GM19043 (cell line): ENCODE results near the gene WNT5A.

ENCODE experiments used
- ATAC-seq: cut with Tn5 transposase; IDR thresholded peaks from one replicate; pipeline ENCODE4 v1.9.1; 2021; ENCODE audit warnings: low read depth; ENCODE audit not compliant: unreplicated experiment

WNT5A gene

DNA sequence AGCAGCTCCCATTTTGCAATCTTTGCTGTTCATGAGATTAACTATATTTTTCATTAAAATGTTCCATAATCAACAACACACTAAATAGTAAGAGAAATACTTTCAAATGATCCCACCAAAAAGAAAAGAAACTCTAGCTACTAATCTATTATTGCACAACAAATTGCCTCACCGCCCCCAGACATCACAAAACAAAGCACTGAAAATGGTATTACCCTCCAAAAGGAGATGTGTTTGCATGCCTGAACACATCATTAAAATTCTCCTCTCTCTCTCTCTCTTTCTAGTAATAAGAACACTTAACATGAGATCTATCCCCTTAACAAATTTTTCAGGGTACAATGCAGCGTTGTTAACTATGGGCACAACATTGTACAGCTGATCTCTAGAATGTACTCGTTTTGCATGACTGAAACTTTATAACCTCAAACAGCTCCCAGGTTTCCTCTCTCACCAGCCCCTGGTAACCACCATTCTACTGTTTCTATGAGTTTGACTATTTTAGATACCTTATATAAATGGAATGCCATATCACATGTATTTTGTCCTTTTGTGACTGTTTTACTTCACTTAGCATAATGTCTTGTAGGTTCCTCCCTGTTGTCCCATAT lies 33.1 kb downstream of the WNT5A start:
- ATAC-seq, result no peak

DNA sequence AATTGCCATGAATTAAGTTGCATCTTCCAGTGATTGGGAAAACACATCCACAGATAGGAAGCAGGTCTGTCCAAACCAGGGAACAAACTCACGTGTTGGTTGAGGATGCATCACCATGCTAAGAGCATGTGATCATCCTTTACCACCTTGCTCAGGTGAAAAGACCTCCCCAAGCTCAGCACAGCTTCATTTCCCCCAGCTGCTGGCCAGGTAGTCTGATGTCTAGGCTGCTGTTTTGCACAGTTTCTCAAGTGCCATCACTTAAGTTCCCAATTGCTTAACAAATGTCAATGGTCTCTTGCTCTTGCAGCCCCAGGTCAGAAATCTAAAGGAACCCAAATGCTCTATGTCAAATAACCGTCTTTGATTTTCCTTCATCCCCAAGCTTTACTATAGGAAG lies 34.2 kb downstream of the WNT5A start:
- ATAC-seq, result no peak

DNA sequence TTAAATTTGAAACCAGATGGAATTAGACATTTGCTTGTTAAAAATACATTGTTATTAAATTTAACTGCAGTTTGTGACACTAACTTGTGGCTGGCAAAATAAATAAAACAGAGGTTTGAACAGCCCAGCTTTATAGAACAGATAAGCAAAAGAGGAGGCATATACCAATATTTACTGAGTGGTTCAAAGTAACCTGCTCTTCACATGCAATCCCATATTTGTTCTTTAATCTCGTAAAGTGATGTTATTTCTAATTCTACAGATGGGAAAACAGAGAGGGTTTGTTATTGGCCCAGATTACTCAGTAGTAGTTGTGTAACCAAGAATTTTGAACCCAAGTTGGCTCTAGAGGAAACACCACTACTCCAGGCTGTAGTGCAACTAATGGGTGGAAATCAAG lies 37.6 kb downstream of the WNT5A start:
- no peak for ATAC-seq

DNA sequence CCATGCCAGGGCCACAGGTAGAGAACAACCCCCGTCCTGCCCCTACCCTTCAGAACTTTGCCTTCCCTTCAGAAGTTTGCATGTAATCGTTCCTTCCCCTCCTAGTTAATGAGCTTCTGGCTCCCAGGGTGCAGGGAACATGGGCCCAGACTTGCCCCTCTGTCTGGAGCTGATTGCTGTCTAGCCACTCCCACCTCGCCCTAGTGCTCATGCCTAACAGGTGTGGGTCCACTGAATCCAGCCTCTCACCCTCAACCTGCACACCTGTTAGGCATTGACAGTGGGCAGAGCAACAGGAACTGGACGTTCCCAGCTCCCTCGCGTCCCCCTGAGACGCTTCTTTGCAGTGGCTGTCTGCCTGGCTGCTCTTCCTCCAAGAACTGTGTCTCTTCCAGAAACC lies 40.3 kb downstream of the WNT5A start:
- no peak for ATAC-seq

DNA sequence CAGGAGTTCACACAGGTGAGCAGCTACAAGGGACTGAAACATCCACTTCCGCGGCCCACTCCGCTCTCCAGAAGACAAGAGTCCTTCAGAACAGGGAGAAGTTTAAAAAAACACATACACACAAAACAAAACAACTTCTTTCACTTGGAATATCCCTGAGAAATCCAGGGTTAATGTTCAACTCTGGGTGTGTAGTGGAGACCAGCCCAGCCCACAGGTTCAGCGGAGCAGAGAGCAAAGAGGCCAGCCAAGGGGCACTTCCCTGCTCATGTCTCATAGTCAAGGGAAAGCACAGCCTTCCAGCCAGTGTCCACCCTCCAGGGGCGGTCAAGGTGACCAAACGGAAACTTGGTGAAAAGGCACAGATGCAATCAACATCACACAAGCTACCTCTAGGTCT lies 41.6 kb downstream of the WNT5A start:
- ATAC-seq, result no peak

DNA sequence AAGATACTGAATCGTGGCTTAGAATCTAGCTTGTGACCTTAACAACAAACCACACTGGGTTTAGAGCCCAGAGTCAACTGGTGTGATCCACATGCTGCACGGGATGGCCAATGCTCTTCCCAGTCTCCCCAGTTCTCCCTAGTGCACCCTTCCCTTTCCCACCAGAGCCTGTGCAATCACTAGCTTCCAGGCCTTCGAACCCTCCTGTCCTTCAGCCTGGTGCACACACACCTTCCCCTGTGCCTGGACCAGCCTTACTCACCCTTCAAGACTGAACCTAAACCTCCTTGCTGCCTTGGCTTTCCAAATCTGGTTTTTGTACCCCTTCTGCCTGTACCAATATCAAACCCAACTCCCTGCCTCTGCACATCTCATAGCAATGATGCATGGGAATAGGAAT lies 43.8 kb downstream of the WNT5A start:
- no peak for ATAC-seq

DNA sequence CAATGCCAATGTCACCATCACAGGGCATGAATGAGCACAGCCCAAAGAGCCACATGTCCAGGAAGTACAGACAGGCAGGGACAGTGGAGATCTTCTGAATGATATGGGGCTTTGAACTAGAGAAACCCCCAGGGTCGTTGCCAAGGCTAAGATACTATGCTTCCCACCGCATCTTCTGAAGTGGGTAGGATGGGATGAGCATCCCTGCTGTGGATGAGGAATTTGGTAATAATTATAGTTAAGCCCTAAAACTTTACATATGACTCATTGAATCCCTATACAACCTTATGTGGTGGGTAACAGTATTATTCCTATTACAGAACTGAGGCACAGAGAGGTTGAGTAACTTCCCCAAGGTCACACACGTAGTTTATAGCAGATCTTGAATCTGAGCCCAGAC lies 44.2 kb downstream of the WNT5A start:
- no peak for ATAC-seq

DNA sequence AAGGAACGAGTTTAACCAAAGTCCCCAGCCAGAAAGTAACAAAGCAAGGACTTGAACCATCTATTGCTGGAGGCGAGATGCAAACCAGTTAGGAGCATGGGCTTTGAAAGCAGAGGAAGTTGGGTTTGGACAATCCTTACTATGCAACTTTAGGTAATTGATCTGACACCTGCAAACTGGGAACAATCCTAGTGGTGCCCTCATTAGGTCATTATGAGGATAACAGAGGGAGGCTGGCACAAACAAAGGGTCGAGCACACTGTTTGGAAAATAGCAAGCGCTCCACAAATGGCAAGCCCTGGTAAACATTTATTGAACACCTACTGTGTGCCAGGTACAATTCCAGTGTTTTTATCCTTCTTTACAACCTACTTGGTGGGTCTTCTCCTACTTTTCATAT lies 45.6 kb downstream of the WNT5A start:
- ATAC-seq, result no peak

DNA sequence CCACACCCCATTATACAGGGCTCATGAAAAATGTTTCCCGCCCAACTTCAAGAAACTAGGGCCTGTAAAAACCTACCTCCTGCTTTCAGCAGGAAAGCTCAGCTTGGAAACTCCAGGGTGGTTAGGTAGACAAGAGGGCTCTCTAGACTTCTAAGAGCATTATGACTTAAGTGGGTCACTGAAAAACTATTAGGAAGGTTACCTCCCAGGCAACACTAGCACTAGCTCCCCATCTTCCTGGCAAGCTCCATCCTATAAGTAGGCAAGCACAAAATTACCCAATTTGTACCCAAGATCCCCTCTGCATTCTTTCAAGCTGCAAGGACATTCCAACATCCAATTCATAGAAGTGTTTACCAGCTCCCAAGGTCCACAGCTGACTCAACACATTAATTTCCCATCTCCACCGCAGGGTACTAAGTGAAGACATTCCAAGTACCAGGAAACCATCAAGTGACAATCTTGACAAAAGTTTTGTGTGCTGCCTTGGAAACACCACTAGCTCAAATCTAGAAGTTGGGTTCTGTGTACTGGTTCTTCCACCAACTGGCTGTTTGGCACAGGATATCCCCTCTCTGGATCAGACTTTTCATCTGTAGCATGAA lies 46.9 kb downstream of the WNT5A start:
- no peak for ATAC-seq

DNA sequence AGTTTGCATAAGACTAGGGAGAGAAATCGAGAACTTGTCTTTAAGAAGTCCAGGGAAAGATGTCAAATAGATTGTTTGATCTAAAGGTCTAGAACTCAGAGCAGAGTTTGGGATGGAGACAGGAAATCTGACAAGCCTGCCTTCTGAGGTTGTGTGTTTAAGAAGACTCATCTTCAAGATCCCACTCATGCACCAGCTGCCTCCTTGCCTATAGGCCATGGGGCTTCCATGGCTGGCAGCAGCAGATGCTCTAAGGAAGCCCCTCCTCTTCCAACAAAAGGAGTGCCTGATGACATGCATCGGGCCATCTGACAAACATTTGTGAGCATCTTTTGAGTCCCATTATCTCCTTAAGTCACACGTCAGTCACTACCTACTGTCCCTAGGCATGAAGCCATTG lies 47.4 kb downstream of the WNT5A start:
- no peak for ATAC-seq

DNA sequence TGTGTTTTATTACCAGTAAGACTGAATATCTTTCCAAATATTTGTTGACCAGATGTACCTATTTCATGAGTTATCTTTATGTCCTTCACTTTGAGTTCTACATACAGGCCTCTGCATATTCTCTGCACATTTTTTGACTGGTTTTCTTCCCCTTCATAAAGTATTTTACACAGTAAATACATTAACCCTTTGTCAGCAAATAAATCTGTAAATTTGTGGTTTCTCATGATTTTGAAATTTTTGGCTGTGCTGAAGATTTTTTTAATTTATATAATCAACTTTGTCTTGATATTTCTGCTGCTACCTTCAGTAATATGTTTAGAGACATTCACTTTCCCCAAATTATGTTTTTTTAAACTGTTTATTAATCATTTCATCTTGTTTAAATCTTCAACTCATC lies 50.5 kb downstream of the WNT5A start:
- ATAC-seq, result no peak

DNA sequence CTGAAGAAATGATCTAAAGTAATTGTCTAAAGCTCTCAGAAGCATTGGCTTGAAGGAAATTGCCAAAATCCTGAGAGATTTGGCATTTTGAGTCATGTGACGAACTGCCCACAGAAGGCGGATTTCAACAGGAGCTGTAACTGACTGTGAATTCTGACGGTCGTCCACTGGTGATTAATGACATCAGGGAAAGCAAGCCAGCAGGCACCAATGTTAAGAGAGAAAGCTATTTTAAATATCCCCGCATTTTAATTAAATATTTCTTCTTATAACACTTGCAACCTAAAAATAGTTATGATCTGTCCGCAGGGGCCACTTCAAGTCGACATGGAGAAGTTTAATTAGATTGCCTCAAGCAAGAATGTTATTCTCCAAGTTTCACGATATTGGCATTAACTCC lies 51.6 kb downstream of the WNT5A start:
- ATAC-seq, result no peak

DNA sequence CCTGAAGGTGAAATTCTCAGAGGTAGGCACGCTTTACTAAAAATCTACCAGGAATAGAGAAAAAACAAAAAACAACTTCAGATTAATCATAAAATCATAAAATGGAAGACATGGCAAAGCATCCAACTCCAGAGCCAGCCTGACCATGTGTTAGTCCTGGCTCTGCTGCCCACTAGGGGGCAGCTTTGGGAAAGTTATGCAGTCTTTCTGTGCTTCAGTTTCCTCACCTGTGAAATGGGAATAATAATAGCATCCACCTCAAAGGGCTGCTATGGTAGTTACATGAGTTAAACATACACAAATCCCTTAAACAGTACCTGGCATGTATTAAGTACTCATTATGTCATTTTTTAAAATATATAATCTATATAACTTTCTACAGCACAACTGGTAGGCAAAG lies 52.3 kb downstream of the WNT5A start:
- no peak for ATAC-seq

DNA sequence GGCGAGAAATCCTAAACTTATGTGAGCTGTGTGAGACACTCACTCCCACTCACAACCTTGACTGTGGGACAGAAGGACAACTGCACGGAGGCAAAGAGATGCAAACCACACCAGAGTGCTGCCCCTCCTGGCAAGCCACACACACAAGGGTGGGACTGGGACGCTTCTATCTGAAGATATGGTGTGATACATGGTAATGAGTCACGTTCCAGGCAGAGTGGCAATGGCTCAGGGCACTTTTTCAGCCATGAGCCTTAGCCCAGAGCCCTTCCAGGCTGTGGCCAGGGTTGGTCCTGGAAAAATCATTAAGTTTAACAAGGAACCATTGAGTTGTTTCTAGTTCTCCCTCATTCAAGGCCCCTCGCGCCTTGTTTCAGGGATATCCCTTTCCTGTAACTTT lies 56.1 kb downstream of the WNT5A start:
- no peak for ATAC-seq

DNA sequence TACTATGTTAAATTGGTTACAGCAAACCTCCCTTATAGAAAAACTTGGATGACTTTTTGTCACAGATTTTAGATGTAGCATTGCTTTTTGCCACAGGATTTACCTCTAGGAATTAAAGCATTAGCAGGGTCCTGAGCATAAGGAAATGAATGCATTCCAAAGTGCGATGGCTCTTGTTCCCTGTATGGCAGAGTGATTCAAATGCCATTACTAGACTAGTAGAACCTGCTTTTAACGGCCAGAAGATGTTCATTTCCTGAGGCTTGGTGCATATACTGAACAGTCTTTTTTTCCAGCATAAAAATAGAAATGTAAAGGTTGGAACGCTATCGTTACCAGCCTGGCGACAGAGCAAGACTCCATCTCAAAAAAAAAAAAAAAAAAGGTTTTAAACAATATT lies 59.4 kb downstream of the WNT5A start:
- no peak for ATAC-seq

DNA sequence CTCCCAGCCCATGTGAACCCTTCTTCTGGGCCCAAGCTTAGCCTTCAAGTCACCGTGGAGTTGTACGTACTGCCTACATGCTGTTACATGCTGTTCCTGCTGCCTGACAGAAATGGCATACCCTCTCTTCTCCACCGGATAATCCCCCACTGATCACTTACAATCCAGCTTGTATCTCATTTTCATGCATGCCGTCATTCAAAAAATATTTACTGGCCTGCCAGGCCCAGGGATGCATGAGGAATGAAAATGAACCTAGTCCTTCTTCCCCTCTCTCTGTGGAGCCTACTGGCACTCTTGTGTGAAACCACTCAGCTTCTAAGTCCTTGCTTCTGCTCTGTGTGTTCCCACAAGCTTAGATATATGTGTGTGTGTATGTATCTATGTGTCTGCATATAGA lies 60.6 kb downstream of the WNT5A start:
- ATAC-seq, result no peak

DNA sequence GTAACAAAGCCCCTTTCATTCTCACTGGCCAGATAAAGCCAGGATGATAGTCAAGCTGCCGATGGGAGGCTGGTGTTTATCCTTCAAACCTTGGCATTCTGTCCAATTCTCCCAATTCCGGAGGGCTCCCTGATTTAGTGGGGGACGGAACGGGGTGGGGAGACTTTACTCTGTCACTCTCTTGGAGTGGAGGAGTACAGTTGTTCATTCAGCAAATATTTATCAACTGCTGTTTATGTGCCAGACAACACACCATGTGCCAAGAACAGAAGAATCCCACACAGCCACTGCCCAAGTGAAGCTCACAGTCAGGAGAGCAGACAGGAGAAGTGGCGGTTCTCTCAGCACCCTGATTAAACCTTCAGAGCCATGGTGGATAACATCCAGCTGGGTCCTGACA lies 63.3 kb downstream of the WNT5A start:
- ATAC-seq, result no peak

DNA sequence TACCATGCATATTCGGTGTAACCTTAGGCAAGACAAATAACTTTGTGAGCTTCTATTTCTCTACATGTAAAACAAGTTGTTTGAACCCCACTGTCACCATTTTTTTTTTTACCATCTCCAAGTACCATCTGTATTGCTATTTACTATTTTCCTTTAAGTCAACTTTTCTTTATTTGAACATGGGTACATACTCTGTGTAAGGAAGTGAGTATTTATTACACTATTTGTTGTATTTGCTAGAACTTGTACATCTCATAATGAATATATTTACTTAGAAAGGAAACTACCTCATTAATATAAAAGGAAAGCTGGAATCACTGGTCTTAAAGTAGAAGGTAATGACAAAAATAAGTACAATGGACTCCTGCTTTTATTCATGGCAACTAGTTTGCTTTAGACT lies 69.9 kb downstream of the WNT5A start:
- no peak for ATAC-seq

DNA sequence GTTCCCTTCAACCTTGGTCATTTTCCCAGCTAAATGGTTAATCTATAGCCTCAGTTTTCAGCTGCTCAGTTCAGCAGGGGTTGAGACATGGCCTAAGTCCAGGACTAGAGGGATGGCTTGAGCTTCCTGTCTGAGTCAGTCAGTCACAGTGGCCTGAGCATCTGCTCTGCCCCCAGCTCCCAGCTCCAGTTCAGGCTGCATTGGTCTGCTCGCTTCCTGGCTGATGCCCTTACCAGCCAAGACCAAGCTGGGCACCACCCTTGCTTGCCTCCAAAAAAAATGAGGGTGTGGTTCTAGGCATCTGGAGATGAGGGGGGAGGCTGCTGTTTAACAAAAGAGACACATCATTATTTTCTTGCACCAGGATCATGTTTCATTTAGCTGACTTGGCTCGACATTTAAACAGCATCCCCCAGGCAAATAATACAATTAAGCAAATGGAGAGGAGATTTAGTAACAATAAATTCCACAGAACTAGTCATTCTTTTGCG lies 70.7 kb downstream of the WNT5A start:
- ATAC-seq, result no peak
